DMS 273 (cell line): ENCODE data around the gene ZNF550.
A peak's percentile ranks its signal among the peaks of the same experiment; 100 is the strongest.
"Not testable (repeated sequence)": the region's sequence is repeated elsewhere in the genome, so short reads cannot be mapped to it uniquely, and the experiment has no call there.

Source experiments
- DNase-seq: peaks from one replicate; lab custom pipeline; 2025; ENCODE audit not compliant: unreplicated experiment; lab: John Stamatoyannopoulos, UW

The ZNF550 gene

DNA sequence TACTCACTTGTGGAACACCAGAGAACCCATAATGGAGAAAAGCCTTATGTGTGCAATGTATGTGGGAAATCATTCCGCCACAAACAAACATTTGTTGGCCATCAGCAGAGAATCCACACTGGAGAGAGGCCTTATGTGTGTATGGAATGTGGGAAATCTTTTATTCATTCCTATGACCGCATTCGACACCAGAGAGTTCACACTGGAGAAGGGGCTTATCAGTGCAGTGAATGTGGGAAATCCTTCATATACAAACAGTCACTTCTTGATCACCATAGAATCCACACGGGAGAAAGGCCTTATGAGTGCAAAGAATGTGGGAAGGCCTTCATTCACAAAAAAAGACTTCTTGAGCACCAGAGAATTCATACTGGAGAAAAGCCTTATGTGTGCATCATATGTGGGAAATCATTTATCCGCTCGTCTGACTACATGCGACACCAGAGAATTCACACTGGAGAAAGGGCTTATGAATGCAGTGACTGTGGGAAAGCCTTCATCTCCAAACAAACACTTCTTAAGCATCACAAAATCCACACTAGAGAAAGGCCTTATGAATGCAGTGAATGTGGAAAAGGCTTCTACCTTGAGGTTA is 21.6 kb downstream of the ZNF550 start:
- no peak for DNase-seq

DNA sequence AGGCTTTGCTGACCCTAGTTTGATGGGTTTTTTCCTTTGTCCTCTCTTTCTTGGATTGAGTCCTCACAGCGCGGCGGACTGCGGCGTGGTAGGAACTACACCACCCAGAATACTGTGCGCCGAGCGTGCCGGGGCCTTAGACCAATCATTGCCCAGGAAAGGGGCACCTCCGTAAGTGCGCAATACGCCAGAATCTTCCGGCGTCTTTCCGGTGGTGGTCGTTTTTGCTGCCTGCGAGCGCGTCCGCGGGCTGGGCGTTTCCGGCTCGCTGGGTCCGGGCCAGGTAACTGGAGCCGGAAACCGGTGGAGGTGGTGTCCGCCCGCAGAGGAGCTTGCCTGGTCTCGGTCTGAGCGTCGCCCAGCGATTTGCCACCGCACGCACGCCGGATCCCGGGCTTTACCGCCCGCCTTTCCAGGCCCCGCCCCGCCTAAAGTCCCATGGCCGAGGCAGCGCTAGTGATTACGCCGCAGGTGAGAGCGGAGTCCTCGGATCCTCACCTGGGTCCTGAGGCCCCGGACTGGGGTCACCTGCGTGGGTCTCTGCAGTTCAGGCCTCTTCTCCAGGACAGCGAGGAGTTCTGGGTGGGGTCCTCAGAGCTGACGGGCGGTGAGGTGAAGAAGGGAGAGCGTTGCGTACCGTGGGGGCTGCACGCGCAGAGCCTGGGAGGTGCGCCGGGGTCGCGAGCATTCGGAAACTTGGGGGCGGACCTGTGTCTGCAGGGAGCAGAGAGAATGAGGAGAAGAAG is 32.4 kb downstream of the ZNF550 start, which contains the start of gene ZNF549:
ZNF549 (plus strand) TSS at position 221 of the 746 bp plus-strand sequence; CDS start at position 439, 218 bp downstream.
- DNase-seq: peak; percentile 98

DNA sequence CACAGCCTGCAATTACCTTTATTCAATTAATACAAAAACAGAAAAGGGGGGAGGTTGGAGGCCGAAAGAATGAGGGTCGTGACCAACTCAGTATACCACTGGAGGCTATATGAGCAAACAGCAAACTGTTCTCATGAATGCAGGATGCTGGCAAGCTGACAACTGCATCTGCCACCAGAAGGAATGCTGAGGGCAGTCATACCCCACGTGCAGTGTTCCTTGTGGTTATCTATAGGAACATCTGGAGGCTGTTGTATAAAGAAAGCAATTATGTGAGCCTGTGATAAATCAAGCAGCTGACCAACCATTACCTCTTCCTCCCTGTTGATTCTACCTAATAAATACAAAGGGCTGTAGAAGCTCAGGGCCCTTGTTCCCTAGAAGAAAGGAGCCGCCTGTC is 41.6 kb downstream of the ZNF550 start:
- peak; percentile 55 for DNase-seq

DNA sequence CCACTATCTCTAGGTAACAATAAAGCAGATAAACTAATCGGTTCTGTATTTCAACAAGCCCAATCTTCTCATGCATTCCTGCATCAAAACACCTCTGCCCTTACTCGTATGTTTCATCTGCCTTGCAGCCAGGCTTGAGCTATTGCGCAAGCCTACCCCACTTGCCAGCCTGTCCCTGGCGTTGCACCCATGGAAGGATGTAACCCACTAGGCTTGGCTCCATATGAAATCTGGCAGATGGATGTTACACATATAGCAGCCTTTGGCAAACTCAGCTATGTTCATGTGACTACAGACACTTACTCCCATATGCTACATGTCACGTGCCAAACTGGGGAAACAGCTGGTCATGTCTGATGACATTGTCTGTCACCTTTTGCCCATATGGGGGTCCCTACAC is 44.4 kb downstream of the ZNF550 start:
- DNase-seq: peak; percentile 82

DNA sequence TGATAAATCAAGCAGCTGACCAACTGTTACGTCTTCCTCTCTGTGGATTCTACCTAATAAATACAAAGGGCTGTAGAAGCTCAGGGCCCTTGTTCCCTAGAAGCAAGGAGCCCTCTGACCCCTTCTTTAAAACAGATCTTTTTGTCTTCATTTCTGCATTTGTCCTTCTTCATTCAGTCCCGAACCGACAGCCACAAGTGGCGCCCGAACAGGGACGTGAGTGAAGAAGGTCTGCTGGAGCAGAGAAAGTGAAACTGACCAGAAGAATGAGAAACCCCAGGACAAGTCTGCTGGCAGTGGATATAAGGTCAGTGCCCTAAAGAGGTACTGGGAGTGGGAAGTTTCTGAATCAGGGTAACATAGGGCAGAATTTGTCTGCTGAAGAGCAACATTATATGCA is 46.8 kb downstream of the ZNF550 start:
- peak; percentile 60 for DNase-seq

DNA sequence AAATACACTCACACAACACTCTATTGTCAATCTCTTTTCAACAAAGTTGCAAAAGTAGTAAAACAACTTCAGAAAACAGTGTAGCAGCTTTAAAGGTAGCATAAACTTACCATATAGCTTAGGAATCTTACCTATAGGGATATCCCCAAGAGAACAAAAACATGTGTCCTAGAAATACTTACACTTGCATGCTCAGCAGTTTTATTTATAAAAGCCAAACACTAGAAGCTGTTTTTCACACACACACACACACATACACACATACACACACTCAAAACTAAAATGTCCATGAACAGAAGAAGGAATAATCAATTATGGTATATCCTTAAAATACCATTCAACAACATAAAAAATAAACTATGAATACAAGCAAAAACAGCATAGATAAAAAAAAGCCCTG is 48.2 kb downstream of the ZNF550 start:
- DNase-seq: no peak

DNA sequence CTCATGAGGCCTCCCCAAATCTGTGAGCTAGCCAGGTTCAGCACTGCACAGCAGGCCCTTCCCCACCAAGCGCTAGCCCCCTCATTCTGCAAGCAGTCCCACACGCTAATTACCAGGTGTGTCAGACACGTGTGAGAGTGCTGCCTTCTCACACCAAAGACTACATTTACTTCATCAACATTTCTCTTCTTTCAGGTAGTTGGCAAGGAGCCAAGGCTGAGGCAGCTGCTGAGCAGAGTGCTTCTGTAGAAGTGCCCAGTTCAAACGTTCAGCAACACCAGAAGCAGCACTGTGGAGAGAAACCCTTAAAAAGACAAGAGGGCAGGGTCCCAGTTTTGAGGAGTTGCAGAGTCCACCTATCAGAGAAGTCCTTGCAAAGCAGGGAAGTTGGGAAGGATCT is 53.5 kb downstream of the ZNF550 start:
- peak; percentile 9 for DNase-seq

DNA sequence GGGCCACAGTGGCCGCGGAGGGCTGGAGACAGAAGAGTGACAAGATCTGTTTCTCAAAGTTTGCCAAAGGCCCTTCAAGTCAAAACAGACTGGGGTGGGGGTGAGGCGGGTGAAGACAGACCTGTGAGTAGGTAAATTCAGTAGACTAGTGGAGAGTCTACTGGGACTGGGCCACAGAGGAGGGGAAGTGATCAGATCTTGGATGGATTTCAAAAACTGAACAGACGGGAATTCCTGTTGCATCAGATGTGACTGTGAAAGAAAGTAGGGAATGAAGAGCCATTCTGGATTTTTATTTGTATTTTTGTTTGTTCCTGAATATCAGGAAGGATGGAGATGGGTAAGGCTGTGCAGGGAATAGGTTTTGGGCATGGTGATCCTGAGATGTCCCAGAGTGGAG is 59.3 kb downstream of the ZNF550 start:
- peak; percentile 65 for DNase-seq

DNA sequence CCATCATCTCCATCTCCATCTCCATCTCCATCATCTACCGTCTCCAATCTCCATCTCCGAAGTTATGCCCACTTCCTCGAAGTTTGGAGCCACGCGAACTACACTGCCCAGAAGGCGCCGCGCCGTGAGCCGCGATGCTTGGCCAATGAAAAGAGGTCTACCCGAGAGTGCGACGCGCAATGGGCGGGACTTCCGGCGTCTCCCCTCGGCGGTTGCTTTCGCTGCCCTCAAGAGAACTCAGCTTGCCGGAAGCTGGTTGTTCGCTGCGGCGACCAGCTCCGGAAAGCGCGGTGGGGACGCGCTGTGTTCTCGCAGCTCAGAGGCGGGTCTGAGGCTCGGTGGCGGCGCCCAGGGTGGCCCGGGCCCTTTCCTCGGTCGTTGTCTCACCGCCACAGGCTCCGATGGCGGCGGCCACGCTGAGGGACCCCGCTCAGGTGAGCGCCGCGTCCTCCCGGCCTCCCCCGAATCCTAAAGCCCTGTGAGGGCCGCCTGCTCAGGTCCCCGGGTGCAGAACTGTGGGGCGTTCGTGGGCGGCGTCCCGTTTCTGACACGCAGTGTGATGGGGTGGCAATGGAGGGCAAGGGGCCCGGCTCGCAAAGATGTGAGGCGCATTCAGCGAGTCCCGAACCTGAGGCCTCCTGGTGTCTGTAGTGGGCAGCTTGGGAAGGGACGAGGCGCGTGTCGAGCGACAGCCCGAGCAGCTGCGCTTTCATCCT is 59.8 kb downstream of the ZNF550 start, which contains the start of gene ZNF773:
ZNF773 (plus strand) TSS at position 259 of the 716 bp plus-strand sequence; CDS start at position 402, 143 bp downstream.
- peak; percentile 98 for DNase-seq

DNA sequence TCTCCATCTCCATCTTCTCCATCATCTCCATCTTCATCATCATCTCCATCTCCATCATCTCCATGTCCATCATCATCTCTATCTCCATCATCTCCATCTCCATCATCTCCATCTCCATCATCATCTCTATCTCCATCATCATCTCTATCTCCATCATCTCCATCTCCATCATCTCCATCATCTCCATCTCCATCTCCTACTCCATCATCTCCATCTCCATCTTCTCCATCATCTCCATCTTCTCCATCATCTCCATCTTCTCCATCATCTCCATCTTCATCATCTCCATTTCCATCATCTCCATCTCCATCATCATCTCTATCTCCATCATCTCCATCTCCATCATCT is 60.4 kb downstream of the ZNF550 start:
- not testable (repeated sequence) for DNase-seq

DNA sequence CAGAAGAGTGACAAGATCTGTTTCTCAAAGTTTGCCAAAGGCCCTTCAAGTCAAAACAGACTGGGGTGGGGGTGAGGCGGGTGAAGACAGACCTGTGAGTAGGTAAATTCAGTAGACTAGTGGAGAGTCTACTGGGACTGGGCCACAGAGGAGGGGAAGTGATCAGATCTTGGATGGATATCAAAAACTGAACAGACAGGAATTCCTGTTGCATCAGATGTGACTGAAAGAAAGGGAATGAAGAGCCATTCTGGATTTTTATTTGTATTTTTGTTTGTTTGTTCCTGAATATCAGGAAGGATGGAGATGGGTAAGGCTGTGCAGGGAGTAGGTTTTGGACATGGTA is 71.4 kb downstream of the ZNF550 start:
- DNase-seq: not testable (repeated sequence)

DNA sequence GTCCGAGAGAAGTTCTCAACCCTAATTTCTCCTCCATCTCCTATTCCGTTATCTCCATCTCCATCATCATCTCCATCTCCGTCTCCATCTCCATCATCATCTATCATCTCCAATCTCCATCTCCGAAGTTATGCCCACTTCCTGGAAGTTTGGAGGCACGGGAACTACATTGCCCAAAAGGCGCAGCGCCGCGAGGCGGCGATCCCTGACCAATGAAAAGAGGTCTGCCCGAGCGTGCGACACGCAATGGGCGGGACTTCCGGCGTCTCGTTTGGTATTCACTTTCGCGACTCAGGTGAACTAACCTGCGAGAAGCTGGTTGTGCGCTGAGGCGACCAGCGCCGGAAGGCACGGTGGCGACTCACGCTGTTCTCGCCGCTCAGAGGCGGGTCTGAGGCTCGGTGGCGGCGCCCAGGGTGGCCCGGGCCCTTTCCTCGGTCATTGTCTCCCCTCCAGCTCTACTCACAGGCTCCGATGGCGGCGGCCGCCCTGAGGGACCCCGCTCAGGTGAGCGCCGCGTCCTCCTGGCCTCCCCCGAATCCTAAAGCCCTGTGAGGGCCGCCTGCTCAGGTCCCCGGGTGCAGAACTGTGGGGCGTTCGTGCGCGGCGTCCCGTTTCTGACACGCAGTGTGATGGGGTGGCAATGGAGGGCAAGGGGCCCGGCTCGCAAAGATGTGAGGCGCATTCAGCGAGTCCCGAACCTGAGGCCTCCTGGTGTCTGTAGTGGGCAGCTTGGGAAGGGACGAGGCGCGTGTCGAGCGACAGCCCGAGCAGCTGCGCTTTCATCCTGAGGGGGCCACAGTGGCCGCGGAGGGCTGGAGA is 72.0 kb downstream of the ZNF550 start, which contains the start of gene ZNF419:
ZNF419 (plus strand) TSS at position 274 of the 822 bp plus-strand sequence; CDS start at position 475, 201 bp downstream.
- DNase-seq: peak; percentile 95
